ENCODE data around the gene NAALADL1.

Gene NAALADL1

GRCh38 chr11:65019824-65020223 is 38.5 kb downstream of the NAALADL1 start:
- Histone ChIP-seq H3K27ac (ENCODE audit: low read depth, low read length) (no peak overlapping the region), H3K9ac (ENCODE audit: low read length) (no peak overlapping the region), H3K9me2 (replicated peaks; ENCODE audit: insufficient read depth, low read length) (no peaks in the 10 kb centered on the region), H3K27me3 (ENCODE audit: low read length) (no peaks in the 10 kb centered on the region), H3K79me2 (ENCODE audit: insufficient read depth, low read length) (peaks cover 21% of the 10 kb centered on the region), H3K4me3 (ENCODE audit: insufficient read depth, low read length, poor library complexity, severe bottlenecking) (no peak overlapping the region), H2AFZ (ENCODE audit: low read depth, low read length, severe bottlenecking) (no peak overlapping the region), H3F3A (ENCODE audit: insufficient read depth) (no peaks in the 10 kb centered on the region), H3K9me3 (ENCODE audit: insufficient read depth, low read length) (no peaks in the 10 kb centered on the region), H4K20me1 (ENCODE audit: low read depth, low read length) (no peaks in the 10 kb centered on the region), H3K36me3 (ENCODE audit: low read length) (no peaks in the 10 kb centered on the region), H3K4me2 (ENCODE audit: low read depth, low read length, poor library complexity, severe bottlenecking) (no peak overlapping the region)
- no peak for TF ChIP-seq EZH2phosphoT487 (conservative IDR thresholded peaks at IDR 0.05; ENCODE audit: low read length)
- no peak for TF ChIP-seq CTCF (IDR thresholded peaks at IDR 0.05; ENCODE audit: insufficient read depth, low read length, poor library complexity, severe bottlenecking)

- Histone ChIP-seq H3K36me3 (ENCODE audit: low read length) (no peaks in the 10 kb centered on the region), H3K27ac (ENCODE audit: low read depth, low read length) (no peak overlapping the region)
Measured at GRCh38 chr11:65017937-65018336, 40.4 kb downstream of the NAALADL1 start.

GRCh38 chr11:65016705-65017104 is 41.6 kb downstream of the NAALADL1 start:
- Histone ChIP-seq H3K4me2 (ENCODE audit: low read depth, low read length, poor library complexity, severe bottlenecking) (no peak overlapping the region), H3K79me2 (ENCODE audit: insufficient read depth, low read length) (peaks cover 24% of the 10 kb centered on the region), H3K9ac (ENCODE audit: low read length) (no peak overlapping the region), H3K4me3 (ENCODE audit: insufficient read depth, low read length, poor library complexity, severe bottlenecking) (no peak overlapping the region), H2AFZ (ENCODE audit: low read depth, low read length, severe bottlenecking) (no peak overlapping the region), H3K9me2 (replicated peaks; ENCODE audit: insufficient read depth, low read length) (no peaks in the 10 kb centered on the region), H3K27ac (ENCODE audit: low read depth, low read length) (no peak overlapping the region), H3F3A (ENCODE audit: insufficient read depth) (0 out of 2 replicates have a peak, but pooled peaks cover 4% of the 10 kb centered on the region), H3K9me3 (ENCODE audit: insufficient read depth, low read length) (no peaks in the 10 kb centered on the region), H3K36me3 (ENCODE audit: low read length) (no peaks in the 10 kb centered on the region), H3K27me3 (ENCODE audit: low read length) (no peaks in the 10 kb centered on the region), H4K20me1 (ENCODE audit: low read depth, low read length) (no peaks in the 10 kb centered on the region)
- no peak for TF ChIP-seq EZH2phosphoT487 (conservative IDR thresholded peaks at IDR 0.05; ENCODE audit: low read length)
- no peak for TF ChIP-seq CTCF (IDR thresholded peaks at IDR 0.05; ENCODE audit: insufficient read depth, low read length, poor library complexity, severe bottlenecking)

More at GRCh38 chr11:65017937-65018336, 40.4 kb downstream of the NAALADL1 start:
- Histone ChIP-seq H3K9me3 (ENCODE audit: insufficient read depth, low read length) (no peaks in the 10 kb centered on the region), H3K9ac (ENCODE audit: low read length) (no peak overlapping the region), H3K4me3 (ENCODE audit: insufficient read depth, low read length, poor library complexity, severe bottlenecking) (no peak overlapping the region), H3K79me2 (ENCODE audit: insufficient read depth, low read length) (peaks cover 24% of the 10 kb centered on the region), H4K20me1 (ENCODE audit: low read depth, low read length) (no peaks in the 10 kb centered on the region), H2AFZ (ENCODE audit: low read depth, low read length, severe bottlenecking) (no peak overlapping the region), H3K27me3 (ENCODE audit: low read length) (no peaks in the 10 kb centered on the region), H3K9me2 (replicated peaks; ENCODE audit: insufficient read depth, low read length) (no peaks in the 10 kb centered on the region), H3F3A (ENCODE audit: insufficient read depth) (0 out of 2 replicates have a peak, but pooled peaks cover 4% of the 10 kb centered on the region), H3K4me2 (ENCODE audit: low read depth, low read length, poor library complexity, severe bottlenecking) (no peak overlapping the region)
- TF ChIP-seq EZH2phosphoT487 (conservative IDR thresholded peaks at IDR 0.05; ENCODE audit: low read length): no peak
- TF ChIP-seq CTCF (IDR thresholded peaks at IDR 0.05; ENCODE audit: insufficient read depth, low read length, poor library complexity, severe bottlenecking): no peak

Data from SU-DHL-6 (cell line).